ENCODE measurements around the gene SLC7A10.

SLC7A10 gene

DNA sequence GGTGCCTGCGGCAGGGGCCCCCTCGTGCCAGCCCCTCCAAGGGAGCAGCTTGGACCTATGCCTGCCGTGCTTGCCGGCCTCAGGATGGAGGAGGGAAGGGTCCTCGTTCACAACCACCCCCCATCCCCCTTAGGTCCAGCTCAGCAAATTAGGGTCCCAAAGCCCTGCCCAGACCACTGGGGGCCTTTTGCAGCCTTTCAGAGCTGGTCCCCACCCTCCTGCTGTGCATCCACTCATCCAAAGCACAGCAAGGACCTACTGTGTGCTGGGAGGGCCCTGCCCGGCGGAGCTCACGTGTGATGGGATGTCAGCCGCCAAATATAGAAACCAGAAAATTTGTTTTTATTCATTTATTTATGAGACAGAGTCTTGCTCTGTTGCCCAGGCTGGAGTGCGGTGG, 16.5 kb upstream of the SLC7A10 start:
- TF ChIP-seq CTCF (IDR thresholded peaks at IDR 0.05; ENCODE audit: extremely low read depth, missing control alignments) = no peak
- no peak for DNase-seq (ENCODE audit: low spot score)

DNA sequence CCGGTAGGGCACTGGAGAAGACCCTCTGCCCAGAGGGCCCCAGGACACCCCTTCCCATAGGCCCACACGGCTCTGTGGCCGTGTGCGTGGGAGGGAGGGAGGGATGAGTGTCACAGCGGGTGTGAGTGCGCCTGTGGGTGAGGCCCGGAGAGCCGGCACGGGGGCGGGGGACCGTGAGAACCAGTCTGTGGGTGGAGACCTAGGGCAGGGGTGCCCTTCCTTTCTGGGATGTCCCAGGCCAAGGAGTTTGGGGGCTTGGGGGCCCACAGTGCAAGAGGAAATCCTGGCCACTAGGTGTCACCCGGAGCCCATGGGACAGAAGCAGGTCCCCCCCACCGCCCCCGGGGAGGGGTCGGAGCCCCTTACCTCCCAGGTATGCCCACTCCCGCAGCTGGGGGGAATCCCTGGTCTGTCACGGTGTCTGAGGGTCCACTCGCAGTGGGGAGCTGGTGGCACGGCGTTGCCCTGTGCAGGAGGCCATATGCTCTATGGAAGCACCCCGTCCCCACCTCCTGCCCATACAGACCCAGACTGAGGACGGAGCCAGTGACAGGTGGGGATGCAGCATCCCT, 16.0 kb upstream of the SLC7A10 start:
- TF ChIP-seq CTCF (IDR thresholded peaks at IDR 0.05; ENCODE audit: extremely low read depth, missing control alignments) = peak; percentile 40
- DNase-seq (ENCODE audit: low spot score) = no peak

GRCh38 chr19:33241091-33241529, 15.5 kb upstream of the SLC7A10 start:
- TF ChIP-seq CTCF (IDR thresholded peaks at IDR 0.05; ENCODE audit: extremely low read depth, missing control alignments) = no peak
- no peak for DNase-seq (ENCODE audit: low spot score)

- DNase-seq (ENCODE audit: low spot score) = no peak
- no peak for TF ChIP-seq CTCF (IDR thresholded peaks at IDR 0.05; ENCODE audit: extremely low read depth, missing control alignments)
Observed at GRCh38 chr19:33240181-33240771, 14.6 kb upstream of the SLC7A10 start.

DNA sequence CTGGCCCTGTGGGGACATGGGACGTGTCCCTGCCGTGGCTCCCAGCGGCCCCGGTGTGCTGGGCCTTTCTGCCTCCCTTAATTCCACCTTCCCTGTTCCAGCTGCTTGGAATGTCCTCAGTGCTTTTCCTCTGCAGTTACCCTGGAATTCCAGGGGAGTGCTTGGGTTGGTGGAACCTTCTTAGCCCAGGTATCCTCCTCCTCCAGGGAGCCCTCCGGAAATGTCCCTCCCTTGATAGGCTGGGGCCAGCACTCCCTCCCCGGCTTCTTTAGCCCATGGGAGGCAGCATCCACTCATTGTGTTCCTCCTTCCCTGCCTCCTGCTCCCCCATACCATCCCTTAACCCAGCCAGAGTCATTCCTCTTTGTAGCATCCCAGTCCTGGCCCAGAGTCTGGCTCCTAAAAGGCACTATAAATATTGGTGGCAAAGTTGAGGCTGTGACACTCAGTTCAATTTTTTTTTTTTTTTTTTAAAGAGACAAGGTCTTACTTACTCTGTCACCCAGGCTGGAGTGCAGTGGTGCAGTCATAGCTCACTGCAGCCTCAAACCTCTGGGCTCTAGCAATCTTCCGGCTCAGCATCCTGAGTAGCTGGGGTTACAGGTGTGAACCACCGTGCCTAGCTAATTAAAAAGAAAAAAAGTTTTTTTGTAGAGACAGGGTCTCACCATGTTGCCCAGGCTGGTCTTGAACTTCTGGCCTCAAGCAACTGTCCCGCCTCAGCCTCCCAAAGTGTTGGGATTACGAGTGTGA, 13.7 kb upstream of the SLC7A10 start:
- no peak for TF ChIP-seq CTCF (IDR thresholded peaks at IDR 0.05; ENCODE audit: extremely low read depth, missing control alignments)
- no peak for DNase-seq (ENCODE audit: low spot score)

DNA sequence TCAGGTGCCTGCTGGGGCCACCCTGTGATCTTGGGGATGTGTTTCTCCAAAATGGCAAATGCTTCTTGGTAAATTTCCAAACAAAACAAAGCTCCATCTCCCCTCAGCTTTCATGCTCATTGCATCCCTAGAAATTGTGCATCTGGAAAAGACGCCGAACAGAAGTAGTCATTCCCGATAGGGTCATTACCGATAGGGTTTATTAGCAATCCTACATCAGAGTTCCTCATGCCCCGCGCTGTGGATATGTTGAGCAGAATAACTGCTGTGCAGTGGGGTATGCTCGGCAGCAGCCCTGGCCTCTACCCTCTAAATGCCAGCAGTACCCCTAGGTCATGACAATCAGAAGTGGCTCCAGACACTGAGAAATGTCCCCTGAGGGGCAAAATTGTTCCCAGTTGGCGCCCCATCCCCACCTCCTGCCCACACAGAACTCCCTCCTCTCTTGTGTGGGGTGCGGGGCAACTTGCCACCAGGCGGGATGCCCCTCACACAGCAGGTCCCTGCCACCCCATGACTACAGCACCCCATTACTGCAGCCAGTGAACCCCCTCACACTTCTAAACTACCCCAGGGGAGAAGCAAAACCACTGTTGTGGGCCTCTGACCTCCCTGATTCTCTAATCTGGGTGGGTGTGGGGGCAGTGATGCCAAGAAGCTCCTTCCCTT, 13.0 kb upstream of the SLC7A10 start:
- DNase-seq (ENCODE audit: low spot score) = no peak
- no peak for TF ChIP-seq CTCF (IDR thresholded peaks at IDR 0.05; ENCODE audit: extremely low read depth, missing control alignments)
